Activated CD8-positive, alpha-beta T cell treated with anti-CD3 and anti-CD28 coated beads for 36 hours (primary cell): ENCODE results near the gene NOTCH2. TPM values are rescaled to one million over a fixed set of nuclear protein-coding genes. Genes with fewer than 3 reads are reported as not detected.

ENCODE experiments used
- ATAC-seq: fragments of 200-7000 bp; cut with Tn5 transposase; one replicate; pipeline ENCODE4 v1.10.0; 2021; ENCODE audit warnings: mild to moderate bottlenecking, moderate library complexity
- CTCF ChIA-PET: fragments of 350-600 bp; sonication (Branson Sonifier 250); formaldehyde crosslinking; loops from one replicate; lab custom pipeline; 2021; ENCODE audit warnings: antibody characterized with exemption; lab: Charles Lee
- POLR2A ChIA-PET: fragments of 350-600 bp; sonication (Branson Sonifier 250); formaldehyde crosslinking; loops from one replicate; lab custom pipeline; 2021; ENCODE audit warnings: antibody characterized with exemption; lab: Charles Lee
- DNase-seq: peaks from one replicate; pipeline ENCODE4 v3.0.0-alpha.2; 2020
- H3K27ac Mint-ChIP-seq: one replicate; pipeline ENCODE4 v1.8.0; 2021; ENCODE audit warnings: mild to moderate bottlenecking, mixed read lengths
- H3K27me3 Mint-ChIP-seq: one replicate; pipeline ENCODE4 v1.8.0; 2021; ENCODE audit warnings: mixed read lengths
- H3K36me3 Mint-ChIP-seq: one replicate; pipeline ENCODE4 v1.8.0; 2021; ENCODE audit warnings: low read depth, mixed read lengths
- H3K4me1 Mint-ChIP-seq: one replicate; pipeline ENCODE4 v1.8.0; 2021; ENCODE audit warnings: low read depth, mixed read lengths
- H3K4me3 Mint-ChIP-seq: one replicate; pipeline ENCODE4 v1.8.0; 2021; ENCODE audit warnings: mild to moderate bottlenecking, moderate library complexity, mixed read lengths
- H3K9me3 Mint-ChIP-seq: one replicate; pipeline ENCODE4 v1.8.0; 2021; ENCODE audit warnings: mixed read lengths
- CTCF ChIP-seq: fragments of 200-600 bp; IDR thresholded peaks from one replicate; pipeline ENCODE4 v1.8.0; 2022; ENCODE audit warnings: antibody characterized with exemption, mild to moderate bottlenecking
- intact Hi-C: fragments of 100-400 bp; cut with micrococcal nuclease; formaldehyde crosslinking; loops from one replicate; pipeline ENCODE4 v1.10.0; 2022
- total RNA-seq, 2 experiments: library from RNA; stranded (reverse); gene quantifications; one replicate each; pipeline ENCODE4 v1.2.3, GENCODE V29; 2021

The NOTCH2 gene
- total RNA-seq, 2 experiments from 2014 or later: 37.6 to 41.3 TPM

- Mint-ChIP-seq H3K4me3 (no peak overlapping the region), H3K36me3 (peaks cover 21% of the 10 kb centered on the region)
- POLR2A ChIA-PET: interaction anchor here (0.6 kb wide), 1 partner anchor 29 kb away, joined by 3 read pairs; no protein-coding TSS in a partner anchor
Observed at GRCh38 chr1:119966020-119966419, 103.4 kb downstream of the NOTCH2 start.

GRCh38 chr1:119964673-119965363 is 104.6 kb downstream of the NOTCH2 start:
- DNase-seq (no peak), ATAC-seq (no peak)
- ChIA-PET CTCF (interaction anchor here (11.4 kb wide), 1 partner anchor 17 kb away, joined by 93 read pairs; no protein-coding TSS in a partner anchor), POLR2A (no interaction called here)
- Mint-ChIP-seq H3K27me3 (no peaks in the 10 kb centered on the region), H3K4me1 (peaks cover 4% of the 10 kb centered on the region), H3K4me3 (no peak overlapping the region), H3K36me3 (peaks cover 21% of the 10 kb centered on the region), H3K27ac (no peak overlapping the region), H3K9me3 (no peaks in the 10 kb centered on the region)
- TF ChIP-seq CTCF: no peak
- intact Hi-C loops: no loop called here

More at GRCh38 chr1:119966020-119966419, 103.4 kb downstream of the NOTCH2 start:
- CTCF ChIA-PET: interaction anchor here (1.1 to 11.4 kb wide), 2 partner anchors 18 to 80 kb away, joined by 4 to 93 read pairs; no protein-coding TSS in a partner anchor
- intact Hi-C loops: no loop called here
- Mint-ChIP-seq H3K9me3 (no peaks in the 10 kb centered on the region), H3K27me3 (no peaks in the 10 kb centered on the region), H3K4me1 (peaks cover 4% of the 10 kb centered on the region), H3K27ac (no peak overlapping the region)
- ATAC-seq: no peak
- no peak for DNase-seq
- no peak for TF ChIP-seq CTCF

GRCh38 chr1:119962296-119962968 is 107.0 kb downstream of the NOTCH2 start:
- intact Hi-C loops: no loop called here
- no peaks in the 10 kb centered on the region for H3K9me3 Mint-ChIP-seq
- no peaks in the 10 kb centered on the region for H3K4me1 Mint-ChIP-seq
- ATAC-seq (no peak), DNase-seq (no peak)
- TF ChIP-seq CTCF: no peak
- POLR2A ChIA-PET: no interaction called here
- CTCF ChIA-PET: interaction anchor here (0.7 to 11.4 kb wide), 2 partner anchors 14 to 158 kb away, joined by 3 to 93 read pairs; no protein-coding TSS in a partner anchor
- no peak overlapping the region for H3K4me3 Mint-ChIP-seq
- H3K27me3 Mint-ChIP-seq: no peaks in the 10 kb centered on the region
- H3K36me3 Mint-ChIP-seq: peaks cover 16% of the 10 kb centered on the region
- H3K27ac Mint-ChIP-seq: no peak overlapping the region

- H3K4me3 Mint-ChIP-seq: no peak overlapping the region
- H3K4me1 Mint-ChIP-seq: peaks cover 4% of the 10 kb centered on the region
- H3K9me3 Mint-ChIP-seq: no peaks in the 10 kb centered on the region
- CTCF ChIA-PET: interaction anchor here (0.6 to 11.4 kb wide), 2 partner anchors 12 to 90 kb away, joined by 3 to 93 read pairs; no protein-coding TSS in a partner anchor
- H3K27ac Mint-ChIP-seq: no peak overlapping the region
- DNase-seq (no peak), ATAC-seq (no peak)
- POLR2A ChIA-PET: no interaction called here
- TF ChIP-seq CTCF: no peak
- H3K27me3 Mint-ChIP-seq: no peaks in the 10 kb centered on the region
- peaks cover 5% of the 10 kb centered on the region for H3K36me3 Mint-ChIP-seq
- intact Hi-C loops: no loop called here
Observed at GRCh38 chr1:119960501-119960900, 109.0 kb downstream of the NOTCH2 start.
